ENCODE measurements around the gene TASP1.

Gene TASP1

DNA sequence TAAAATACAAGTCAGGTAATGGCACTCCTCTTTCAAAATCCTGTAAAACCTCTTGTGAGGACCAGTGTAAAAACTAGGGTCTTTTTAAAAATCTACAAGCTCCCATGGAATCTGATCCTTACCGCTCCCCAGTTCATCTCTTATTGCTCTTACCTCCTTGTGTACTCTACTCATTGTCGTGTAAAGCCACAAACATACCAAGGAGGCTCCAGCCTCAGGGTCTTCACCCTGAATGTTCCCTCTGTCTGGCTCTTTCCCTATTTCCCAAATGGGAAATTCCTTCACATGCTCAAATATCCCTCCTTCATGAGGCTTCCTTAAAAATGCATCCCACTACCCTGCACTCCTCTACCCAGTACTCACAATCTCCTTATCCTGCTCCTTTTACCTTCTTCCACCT lies 67.1 kb downstream of the TASP1 start:
- no peak for DNase-seq (ENCODE audit: low spot score)

DNA sequence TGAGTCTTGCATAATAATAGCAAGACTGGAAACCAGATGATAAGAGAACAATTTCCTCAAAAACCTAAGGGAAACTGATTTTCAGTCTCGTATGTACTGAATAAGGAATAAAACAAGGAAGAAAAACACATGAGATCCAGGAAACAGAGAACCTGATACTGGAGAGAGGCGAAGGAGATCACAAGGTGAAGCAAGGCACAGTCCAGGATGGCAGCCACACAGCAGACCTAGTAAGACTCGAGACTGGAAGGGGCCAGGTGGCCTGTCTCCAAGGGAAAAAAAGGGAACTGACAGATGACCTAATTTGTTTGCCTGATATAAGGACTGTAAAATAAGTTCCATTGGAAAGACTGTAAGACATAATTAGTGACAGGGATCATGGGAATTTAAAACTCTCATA lies 71.1 kb downstream of the TASP1 start:
- no peak for DNase-seq (ENCODE audit: low spot score)

DNA sequence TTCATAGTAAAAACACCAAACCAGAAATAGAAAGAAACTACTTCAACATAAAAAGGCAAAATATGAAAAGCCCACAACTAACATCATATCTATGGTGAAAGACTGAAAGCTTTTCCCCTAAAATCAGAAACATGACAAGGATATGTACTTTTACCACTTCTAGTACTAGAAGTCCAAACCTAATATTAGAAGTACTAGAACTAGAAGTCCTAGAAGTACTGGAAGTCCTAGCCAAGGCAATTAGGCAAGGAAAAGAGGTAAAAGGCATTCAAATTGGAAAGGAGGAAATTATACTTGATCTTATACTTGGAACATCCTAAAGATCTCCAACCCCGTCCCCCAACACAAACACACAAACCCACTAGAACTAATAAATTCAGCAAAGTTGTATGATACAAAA lies 74.9 kb downstream of the TASP1 start:
- no peak for DNase-seq (ENCODE audit: low spot score)

DNA sequence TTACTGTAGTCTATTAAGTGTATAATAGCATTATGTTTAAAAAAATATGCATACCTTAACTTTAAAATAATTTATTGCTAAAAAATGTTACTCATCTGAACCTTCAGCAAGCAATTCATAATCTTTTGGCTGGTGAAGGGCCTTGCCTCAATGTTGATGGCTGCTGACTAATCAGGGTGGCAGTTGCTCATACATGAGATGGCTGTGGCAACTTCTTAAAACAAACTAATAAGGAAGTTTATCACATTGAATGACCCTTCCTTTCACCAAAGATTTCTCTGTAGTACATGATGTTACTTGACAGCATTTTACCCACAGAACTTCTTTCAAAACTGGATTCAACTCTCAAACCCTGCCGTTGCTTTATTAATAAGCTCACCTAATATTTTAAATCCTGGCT lies 84.0 kb downstream of the TASP1 start:
- DNase-seq (ENCODE audit: low spot score): no peak

DNA sequence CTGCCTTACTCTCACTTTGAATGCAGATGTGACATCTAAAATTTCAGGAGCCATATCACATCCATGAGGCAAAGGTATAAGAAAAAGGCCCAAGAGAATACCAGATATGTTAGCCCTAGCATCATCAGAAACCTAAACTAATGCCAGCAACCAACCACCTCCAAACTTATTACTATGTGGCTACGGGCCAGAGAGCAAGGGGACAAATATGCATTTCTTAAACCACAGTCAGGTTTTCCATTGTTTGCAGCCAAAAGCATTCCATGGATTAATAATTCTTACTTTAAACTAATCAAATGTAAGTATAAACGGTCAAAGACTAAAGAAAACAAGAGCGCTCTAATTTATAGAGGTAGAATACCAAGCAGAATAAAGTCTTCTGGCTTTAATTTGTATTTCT lies 84.7 kb downstream of the TASP1 start:
- no peak for DNase-seq (ENCODE audit: low spot score)

DNA sequence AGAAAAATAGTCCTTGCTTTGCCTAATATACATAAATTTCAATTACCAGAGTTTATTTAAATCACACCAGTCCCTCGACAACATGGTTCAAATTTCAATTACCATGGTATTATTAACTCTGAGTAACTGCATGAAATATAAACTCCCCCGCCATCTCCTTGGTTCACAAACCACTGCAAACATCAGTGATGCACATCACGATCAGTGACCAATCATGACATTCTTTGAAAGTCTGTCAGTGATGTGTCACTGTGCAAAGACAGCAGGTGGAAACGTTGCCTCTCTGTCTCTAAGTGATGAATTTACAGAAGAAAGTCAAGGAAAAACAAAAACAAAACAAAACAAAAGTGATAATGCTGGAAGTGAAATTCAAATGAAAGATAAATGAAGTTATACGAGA lies 86.7 kb downstream of the TASP1 start:
- DNase-seq (ENCODE audit: low spot score): no peak

DNA sequence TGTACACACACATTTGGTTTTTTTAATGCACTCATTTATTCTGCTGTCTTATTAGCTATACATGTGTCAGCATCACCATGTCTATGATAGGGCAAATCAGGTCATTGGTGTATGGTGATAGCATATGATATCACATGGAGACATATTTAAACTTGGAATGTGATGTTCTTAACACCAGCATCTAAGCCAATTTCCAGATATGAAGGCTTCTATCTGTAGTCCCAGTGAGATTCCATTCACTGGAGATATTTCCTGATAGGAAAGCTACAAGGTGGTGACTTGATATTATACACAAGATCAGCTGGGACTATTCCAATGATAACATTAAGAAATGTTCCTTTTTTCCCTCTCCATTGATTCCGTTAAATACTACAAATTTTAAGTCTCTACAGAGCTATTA lies 89.3 kb downstream of the TASP1 start:
- no peak for DNase-seq (ENCODE audit: low spot score)

DNA sequence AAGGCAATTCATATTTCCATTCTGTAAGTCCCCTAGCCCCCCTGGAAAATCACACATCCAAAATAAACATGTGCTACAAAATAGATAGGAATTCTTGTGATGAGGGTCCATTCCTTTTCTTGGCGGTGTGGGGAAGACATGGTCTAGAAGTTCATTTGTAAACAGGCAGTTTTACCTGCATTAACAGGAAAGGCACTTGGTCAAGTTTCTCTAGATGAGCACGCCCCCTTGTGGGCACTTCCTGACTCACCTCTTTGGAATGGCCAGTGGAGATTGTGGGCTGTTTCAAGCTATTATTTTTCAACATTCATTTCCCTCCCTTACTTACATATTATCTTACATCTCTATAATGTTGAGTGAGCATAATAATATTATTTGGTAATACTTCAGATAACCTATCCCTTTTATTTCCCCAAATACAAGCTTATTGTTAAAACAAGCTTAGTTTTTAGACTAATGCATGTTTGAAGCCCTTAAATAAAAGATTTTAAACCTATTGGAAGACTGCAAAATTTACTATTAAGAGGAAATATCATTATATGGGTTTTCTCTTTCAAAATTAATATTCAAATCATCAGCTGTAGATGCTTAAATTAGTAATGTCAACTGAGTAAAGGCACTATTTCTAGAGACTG lies 92.1 kb downstream of the TASP1 start:
- DNase-seq (ENCODE audit: low spot score): peak; percentile 61

DNA sequence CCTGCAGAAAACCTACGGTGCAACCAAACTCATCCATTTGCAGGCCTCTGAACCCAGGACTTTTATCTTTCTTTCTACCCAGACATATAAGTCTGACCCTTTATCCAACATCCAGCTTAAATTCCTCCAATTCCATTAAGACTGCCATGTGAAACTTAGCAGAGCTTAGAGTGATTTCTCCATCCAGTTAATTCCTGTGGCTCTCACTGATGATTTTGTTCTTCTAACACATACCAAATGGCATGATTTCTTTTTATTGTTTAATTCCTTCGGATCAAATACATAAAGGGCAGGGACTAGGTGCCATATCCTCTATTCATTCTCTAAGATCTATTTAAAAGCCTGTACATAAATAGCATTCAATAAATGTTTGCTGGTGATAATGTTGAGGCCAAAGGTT lies 92.9 kb downstream of the TASP1 start:
- DNase-seq (ENCODE audit: low spot score): peak; percentile 21

DNA sequence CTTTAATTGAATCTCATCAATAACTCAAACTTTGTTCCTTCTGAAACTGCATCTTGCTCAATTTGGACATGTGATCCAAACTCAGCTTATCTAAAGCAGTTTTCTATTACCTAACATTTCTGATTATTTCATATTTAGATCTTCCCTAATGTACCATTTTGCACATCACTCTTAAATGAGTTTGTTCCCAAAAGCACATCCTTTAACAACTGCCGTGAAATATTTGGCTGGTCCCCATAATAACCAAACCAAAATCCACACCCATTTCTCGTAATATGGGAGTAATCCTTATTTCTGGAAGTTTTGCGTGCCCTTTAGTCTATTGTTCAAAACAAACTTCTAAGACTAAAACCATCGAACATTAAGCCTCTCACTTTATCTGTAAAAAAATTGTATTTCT lies 94.9 kb downstream of the TASP1 start:
- no peak for DNase-seq (ENCODE audit: low spot score)

DNA sequence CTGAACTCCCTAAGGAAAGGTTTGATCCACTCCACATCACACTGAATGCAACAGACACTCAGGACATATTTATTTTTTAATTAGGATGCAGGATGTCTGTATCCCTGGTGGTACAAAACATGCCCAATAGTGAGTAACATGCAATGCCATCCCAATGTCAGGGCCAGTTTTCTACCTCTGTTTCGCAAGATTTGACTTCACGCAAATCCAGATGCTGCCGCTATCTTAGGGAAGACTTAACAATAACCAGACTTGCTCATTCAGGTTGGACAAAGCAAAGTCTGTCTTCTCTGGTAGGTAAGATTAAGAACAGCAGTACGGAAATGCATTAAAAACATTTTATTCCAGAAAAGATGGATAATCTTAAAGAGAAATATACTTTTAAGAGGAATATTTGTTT lies 103.1 kb downstream of the TASP1 start:
- DNase-seq (ENCODE audit: low spot score): no peak

DNA sequence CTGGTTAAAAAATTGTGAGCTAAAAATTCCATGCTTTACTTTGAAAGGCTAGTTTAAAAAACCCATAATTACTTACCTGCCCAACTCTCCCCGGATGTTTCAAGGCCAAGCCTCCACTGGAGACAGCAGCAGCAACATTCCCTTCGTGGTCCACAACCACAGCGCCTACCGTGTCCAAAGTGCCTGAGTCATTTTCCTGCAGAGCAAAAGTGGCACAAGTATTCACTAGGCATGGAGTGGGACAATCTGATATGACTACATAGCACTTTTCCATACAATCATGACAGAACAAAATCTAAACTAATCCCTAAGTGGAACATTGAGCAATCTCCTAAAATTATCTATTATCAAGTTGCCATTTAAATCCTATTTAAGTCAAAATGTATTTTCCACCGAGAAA lies 104.8 kb downstream of the TASP1 start:
- DNase-seq (ENCODE audit: low spot score): no peak

DNA sequence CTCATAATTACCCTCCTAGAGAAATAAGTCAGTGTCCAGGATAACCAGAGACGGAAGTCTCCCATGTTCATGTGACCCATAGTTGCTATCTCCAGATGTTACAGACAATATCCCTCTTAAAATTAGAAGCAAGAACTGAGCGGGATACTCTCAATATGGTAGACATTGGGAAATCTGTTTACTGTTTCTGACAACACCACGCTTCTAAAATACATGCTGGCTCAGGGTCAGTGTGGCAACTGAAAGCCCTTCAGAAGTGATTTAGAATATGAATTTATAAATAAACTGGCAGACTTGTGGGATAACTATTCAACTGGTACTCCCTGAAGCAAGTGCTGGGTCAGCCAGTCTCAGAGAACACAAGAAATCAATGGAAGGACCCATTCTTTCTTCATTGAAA lies 108.6 kb downstream of the TASP1 start:
- no peak for DNase-seq (ENCODE audit: low spot score)

DNA sequence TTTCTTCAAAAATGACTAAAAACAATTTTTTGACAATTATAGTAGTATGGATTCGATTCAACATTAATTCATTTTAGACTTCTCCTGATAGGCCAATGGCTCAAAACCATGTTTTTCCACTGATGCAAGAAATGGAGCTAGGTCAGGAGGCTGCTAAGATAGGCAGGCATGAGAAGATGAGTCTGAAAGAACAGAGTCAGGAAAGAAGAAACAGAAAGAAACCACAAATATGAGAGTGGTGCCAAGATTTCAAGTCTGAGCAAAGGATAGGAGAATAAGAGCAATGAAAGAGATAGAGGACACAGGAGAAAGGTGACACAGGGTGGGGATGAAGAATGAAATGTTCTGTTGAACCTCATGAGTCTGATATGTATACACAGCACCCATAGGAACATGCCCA lies 112.2 kb downstream of the TASP1 start:
- no peak for DNase-seq (ENCODE audit: low spot score)

DNA sequence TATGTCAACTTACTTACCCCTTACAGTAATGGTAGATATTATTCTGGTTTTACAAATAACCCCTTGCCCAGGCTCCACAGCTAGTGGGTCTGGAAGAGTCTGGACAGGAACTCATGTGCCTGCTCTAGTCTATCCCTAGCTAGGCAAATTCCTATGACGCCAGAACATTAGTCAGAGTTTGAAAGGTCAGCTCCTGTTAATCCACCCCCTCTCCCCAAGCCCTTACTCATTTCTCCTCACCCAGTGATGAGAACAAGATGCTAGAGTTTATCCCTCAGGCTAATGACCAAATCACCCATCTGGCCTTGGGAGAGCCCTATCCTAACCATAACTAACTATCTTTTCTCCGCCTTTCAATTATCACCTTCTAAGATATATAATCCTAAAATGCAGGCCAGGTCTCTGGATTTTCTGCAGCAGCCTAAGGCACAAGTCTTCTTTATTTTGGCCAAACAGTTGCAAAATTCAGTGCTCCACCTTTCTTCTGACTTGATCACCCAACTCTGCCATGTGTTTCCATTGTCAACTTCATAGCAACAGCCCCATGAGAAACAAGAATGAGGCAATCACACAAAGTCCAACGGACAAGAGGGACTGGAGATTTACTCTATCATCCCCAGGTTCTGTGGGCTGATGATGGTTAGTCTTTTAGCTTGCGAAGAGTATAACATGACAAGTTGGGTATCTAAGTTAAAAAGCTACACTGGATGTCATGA lies 113.3 kb downstream of the TASP1 start:
- peak; percentile 91 for DNase-seq (ENCODE audit: low spot score)

DNA sequence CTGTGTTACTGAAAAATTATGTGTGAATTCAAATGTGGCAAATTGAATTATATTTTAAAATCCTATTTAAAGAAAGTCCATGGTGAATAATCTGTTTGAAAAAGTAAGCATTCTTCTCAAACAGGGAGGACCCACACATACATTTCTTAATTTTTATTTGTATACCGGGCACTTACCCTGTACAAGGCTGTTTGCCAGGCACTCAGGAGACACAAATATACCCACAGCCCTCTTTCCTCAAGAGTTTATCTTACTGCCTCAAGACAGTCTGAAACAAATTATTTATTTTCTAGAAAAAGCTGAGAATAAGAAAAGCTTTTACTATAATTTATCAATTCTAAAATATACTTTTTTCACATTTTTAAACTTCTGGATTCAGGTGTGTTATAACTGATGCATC lies 114.4 kb downstream of the TASP1 start:
- DNase-seq (ENCODE audit: low spot score): no peak

DNA sequence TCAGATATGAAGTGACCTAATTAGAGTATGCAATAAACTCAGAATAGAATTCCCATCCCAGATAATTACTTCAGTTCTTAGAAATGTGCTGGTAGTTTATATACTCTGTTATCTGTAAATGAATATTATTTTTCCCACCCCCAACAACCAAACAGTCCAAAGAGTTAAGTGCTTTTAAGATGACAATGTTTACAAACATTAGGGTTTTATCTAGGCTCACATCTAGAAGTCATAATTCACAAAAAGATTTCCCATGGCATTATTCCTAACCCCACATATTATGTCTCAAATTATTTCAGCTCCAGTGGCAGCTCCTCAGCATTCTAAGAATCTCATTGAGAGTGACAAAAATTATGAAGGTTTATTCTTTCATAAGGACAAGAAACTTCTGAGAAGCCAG lies 120.9 kb downstream of the TASP1 start:
- no peak for DNase-seq (ENCODE audit: low spot score)

DNA sequence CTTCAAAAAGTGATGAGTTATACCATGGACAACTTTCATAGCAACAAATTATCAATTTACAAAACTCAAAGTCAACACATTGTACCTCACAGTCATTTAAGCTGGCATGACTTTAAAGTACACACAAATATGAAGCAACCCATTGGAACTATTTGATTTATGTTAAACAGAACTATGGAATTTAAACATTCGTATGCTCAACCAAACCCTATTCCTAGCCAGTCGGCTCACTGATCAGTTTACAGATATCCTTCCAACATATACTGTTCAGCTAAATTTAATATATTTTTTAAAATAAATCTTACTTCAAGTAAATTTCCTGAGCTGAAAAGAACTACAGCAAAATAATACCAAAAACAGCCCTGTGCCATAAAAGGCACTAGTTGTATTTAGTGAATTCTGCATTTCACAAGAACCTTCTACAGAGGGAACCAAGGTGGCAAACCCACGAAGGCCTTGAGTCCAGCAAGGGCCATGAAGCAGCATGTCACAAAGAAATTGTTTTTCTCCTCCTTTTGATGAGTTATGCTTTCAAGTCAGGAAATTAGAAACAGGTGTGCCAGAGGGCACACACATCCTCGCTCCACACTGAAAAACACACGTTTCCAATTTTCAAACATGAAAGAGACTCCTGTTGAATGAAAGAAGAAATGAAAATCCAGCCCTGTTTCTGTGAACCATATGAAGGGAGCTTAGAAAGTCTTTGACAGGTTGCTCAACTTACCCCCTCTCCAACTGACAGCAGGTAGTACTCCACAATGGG lies 122.8 kb downstream of the TASP1 start:
- DNase-seq (ENCODE audit: low spot score): peak; percentile 18

DNA sequence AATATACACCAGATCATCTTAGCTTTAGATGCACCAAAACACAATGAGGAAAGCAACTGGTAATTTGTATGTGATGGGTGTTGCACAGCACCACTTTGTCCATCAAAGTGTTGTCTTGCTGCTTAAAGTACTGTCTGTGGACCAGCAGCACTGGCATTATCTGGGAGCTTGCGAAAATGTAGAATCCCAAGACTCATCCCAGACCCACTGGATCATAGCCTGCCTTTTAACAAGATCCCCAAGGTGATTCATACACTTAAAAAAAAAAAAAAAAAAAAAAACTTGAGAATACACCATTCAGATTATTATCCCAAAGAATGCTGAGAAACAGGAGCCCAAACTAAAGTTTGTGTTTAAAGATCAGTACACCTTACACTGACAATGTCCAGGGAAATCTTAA lies 123.4 kb downstream of the TASP1 start:
- DNase-seq (ENCODE audit: low spot score): peak; percentile 20

DNA sequence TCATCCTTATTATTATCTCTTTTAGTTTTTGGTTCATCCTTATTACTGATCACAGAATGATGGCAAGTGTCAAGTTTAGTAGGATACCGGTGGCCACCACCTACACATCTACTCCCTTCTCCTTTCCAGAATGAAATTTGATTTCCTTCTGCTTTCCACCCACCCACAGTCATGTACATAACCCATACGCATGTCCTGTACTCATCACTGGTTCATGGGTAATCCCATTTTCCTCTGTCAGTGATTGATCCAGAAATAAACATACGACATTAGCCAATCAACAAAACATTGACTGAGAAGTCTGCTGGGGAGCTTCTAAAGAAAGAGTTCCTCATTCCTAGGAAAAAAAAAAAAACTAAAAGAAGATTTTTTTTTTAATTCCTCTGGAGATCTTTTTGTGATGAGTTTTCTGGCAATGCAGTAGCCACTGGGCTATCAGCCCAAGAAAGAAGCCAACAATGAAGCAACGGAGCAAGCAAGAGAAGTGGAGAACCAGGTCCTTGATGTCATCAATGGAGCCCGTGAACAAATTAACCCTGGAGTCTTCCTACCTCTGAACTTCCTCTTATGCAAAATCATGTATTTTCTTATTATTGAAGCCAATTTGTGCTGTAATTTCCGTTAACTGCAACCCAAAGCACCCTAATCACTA lies 127.8 kb downstream of the TASP1 start:
- DNase-seq (ENCODE audit: low spot score): peak; percentile 72

DNA sequence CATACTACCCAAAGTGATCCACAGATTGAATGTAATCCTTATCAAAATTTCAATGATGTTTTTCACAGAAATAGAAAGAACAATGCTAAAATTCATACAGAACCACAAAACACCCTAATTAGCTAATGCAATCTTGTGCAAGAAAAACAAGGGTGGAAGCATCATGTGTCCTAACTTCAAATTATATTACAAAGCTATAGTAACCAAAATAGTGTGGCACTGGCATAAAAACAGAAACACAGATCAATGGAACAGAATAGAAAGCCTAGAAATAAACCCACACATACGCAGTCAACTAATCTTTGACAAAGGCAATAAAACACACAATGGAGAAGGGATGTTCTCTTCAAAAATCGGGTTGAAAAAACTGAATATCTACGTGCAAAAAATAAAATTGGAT lies 131.1 kb downstream of the TASP1 start:
- no peak for DNase-seq (ENCODE audit: low spot score)

DNA sequence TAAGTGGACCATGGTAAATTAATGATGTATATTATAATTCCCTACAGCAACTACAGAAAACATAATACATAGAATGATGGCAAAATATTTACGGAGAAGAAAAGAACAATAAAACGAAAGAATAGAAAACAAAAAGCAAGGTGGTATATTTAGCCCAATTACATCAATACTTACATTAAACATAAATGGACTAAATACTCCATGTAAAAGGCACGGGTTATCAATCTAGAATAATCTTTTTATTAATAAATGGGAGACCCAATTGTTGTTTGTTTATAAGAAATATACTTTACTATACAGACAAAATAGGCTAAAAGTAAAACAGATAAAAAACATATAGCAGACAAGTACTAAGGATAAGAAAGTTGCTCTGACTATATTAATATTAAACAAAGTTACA lies 137.2 kb downstream of the TASP1 start:
- no peak for DNase-seq (ENCODE audit: low spot score)

DNA sequence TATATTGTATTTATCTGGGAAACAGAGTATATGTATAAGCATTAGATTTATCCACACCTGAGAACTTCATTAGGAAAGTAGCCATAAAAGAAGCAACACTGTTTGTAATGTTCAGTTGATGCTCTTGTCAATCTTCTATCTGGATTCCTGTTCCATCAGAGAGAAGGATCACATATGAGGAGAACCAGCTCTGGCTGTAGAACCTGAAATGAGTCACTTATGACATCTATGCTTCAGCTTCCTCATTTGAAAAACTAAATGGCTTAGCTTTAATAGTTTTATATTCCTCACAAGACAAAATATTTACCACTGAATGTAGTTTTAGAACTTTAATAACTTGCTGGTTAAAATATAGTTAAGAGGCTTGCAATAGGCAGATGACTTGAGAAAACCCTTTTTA lies 144.7 kb downstream of the TASP1 start:
- DNase-seq (ENCODE audit: low spot score): peak; percentile 14
